Adrenal gland (tissue), 12 donors: ENCODE measurements around the gene CMIP. TPM values are rescaled to one million over a fixed set of nuclear protein-coding genes. Genes with fewer than 3 reads are reported as not detected.

ENCODE experiments used
- DNase-seq, 7 donors: peaks; one replicate each; pipeline ENCODE4 v3.0.0-alpha.2; 2019 to 2020
- H3K27ac ChIP-seq, 5 donors: fragments of 200-600 bp; sonication (generic) in 4 of 5; 1 replicate in 3 of 5; 2 replicates in 2 of 5; pipeline versions ENCODE4 v1.5.1 to v1.8.0; 2016 to 2020; ENCODE audit warnings: mild to moderate bottlenecking in 1 of 5
- H3K27me3 ChIP-seq: fragments of 200-600 bp; 2 replicates; pipeline ENCODE4 v1.8.0; 2021
- H3K36me3 ChIP-seq, 2 donors: fragments of 200-600 bp; replicated peaks in 1 of 2; 1 replicate in 1 of 2; 2 replicates in 1 of 2; pipeline versions ENCODE4 v1.5.1 to v1.8.0; 2018 to 2022
- H3K4me1 ChIP-seq, 2 donors: fragments of 200-600 bp; replicated peaks in 1 of 2; 1 replicate in 1 of 2; 2 replicates in 1 of 2; pipeline versions ENCODE4 v1.5.1 to v1.8.0; 2018 to 2021
- H3K4me3 ChIP-seq, 4 donors: fragments of 200-600 bp; sonication (generic) in 3 of 4; one replicate each; pipeline ENCODE4 v1.5.1; 2016 to 2018
- H3K9me3 ChIP-seq, 3 donors: fragments of 200-600 bp; sonication (generic) in 1 of 3; replicated peaks in 1 of 3; 1 replicate in 2 of 3; 2 replicates in 1 of 3; pipeline versions ENCODE4 v1.5.1 to v1.8.0; 2016 to 2021
- CTCF ChIP-seq, 6 experiments: fragments of 450-650 bp in 4 of 6; fragments of 200-600 bp in 2 of 6; sonication (generic) in 1 of 6; IDR thresholded peaks; 1 replicate in 5 of 6; 2 replicates in 1 of 6; pipeline versions ENCODE4 v1.5.1 to v1.8.0; 2016 to 2021; ENCODE audit warnings: antibody characterized with exemption in 6 of 6, mild to moderate bottlenecking in 2 of 6, moderate library complexity in 1 of 6
- POLR2A ChIP-seq, 2 donors: fragments of 450-650 bp; IDR thresholded peaks; one replicate each; pipeline ENCODE4 v1.6.1; 2017; ENCODE audit warnings: antibody characterized with exemption in 2 of 2, mild to moderate bottlenecking in 2 of 2, moderate library complexity in 1 of 2
- WGBS, 4 donors: extraction: QIAGEN DNeasy Blood & Tissue Kit in 2 of 4; methylation state at CpG; one replicate each; pipeline versions ENCODE4 v1.1.5 to v1.1.7; 2013 to 2017; 5-methylcytosine and 5-hydroxymethylcytosine counted together
- intact Hi-C, 2 donors: fragments of 100-400 bp; cut with DNase I; formaldehyde crosslinking; loops; one replicate each; pipeline versions ENCODE4 v1.14.1 to v1.15.0; 2022 to 2023
- polyA plus RNA-seq, 3 donors: library from polyadenylated mRNA; stranded (reverse); fragments of 200-250 nt in 2 of 3; fragments of 350-450 nt in 1 of 3; fragmentation: Illumina TruSeq in 1 of 3; extraction: RNeasy Lipid Tissue Mini Kit (QIAGEN cat#74804) in 1 of 3; gene quantifications; one replicate each; pipeline ENCODE4 v1.2.3, GENCODE V29; 2013 to 2014
- total RNA-seq, 9 donors: library from RNA; depleted of rRNA in 4 of 9; stranded (reverse); fragments of >200 nt in 4 of 9; fragments of 120-200 nt in 1 of 9; fragmentation: NEBNext Ultra II Directional in 1 of 9; extraction: Animal tissue kit (Norgen Biotek cat#: 25700) in 1 of 9; gene quantifications; one replicate each; pipeline versions ENCODE4 v1.1.0 to v1.2.4, GENCODE V29; 2013 to 2023
- donor health status: healthy with polysubstance abuse.
- donor health status: Bipolar disorder and iron deficiency.
- donor health status: DM: yes; HTN: yes; CAD: no.
- donor health status: DM: no; HTN: no; CAD: no.
- donor health status: DM: no; HTN: no; CAD: no.
- donor health status: DM: yes; HTN: yes; CAD: no.

CMIP gene
- total and polyA plus RNA-seq, 12 donors: 8.1 to 87.9 (median 42.5) TPM

DNA sequence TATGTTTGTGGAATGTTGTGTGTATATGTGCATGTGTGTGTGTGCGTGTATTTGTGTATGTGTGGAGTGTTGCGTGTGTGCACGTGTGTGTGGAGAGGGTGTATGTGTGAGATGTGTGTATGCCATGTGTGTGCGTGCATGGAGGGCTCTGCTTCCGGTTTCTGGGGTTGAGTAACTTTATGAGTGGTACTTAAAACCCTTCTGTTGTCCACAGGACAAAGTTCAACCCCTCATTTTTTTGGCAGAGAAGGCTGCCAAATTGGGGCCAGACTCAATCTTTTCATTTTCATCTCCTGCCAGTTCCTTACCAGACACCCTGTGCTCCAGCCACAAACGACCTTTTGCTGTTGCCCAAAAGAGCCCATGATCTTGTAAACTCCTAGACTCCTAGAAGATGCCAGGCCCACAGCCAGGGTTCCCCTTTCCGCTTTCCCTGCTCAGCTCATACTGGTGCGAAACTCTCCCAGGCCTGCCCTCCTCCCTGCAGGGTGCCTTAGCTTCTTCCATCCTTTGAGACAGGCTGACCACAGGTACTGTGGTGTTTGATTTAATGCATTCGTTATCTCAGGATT, 100.2 kb downstream of the CMIP start:
- H3K27me3 ChIP-seq: no peaks in the 10 kb centered on the region

GRCh38 chr16:81545470-81546250, 101.1 kb downstream of the CMIP start:
- no peaks in the 10 kb centered on the region for H3K9me3 ChIP-seq
- peaks cover 27 to 40% of the 10 kb centered on the region in 2 donors for H3K4me1 ChIP-seq
- intact Hi-C loops: no loop called here
- no peaks in the 10 kb centered on the region for H3K27me3 ChIP-seq
- no peaks in the 10 kb centered on the region for H3K36me3 ChIP-seq
- H3K4me3 ChIP-seq: no peak overlapping the region
- no peak overlapping the region for H3K27ac ChIP-seq
- 92 to 95% (median 93%) methylated on average over 22 to 25 of the region's 25 CpGs for WGBS, 4 donors
- DNase-seq: no peak
- TF ChIP-seq CTCF (IDR thresholded peaks at IDR 0.05) (no peak), POLR2A (IDR thresholded peaks at IDR 0.05) (no peak)

More for the DNA sequence above, 100.2 kb downstream of the CMIP start:
- intact Hi-C loops: no loop called here
- no peak overlapping the region for H3K4me3 ChIP-seq
- TF ChIP-seq CTCF (IDR thresholded peaks at IDR 0.05) (no peak), POLR2A (IDR thresholded peaks at IDR 0.05) (no peak)
- no peak for DNase-seq
- H3K27ac ChIP-seq: peak overlapping the region in 1 of 5 donors; percentile 27
- peaks cover 27 to 40% of the 10 kb centered on the region in 2 donors for H3K4me1 ChIP-seq
- WGBS, 4 donors: 67 to 75% (median 72%) methylated on average over 9 of the region's 9 CpGs
- no peaks in the 10 kb centered on the region for H3K36me3 ChIP-seq
- H3K9me3 ChIP-seq: no peaks in the 10 kb centered on the region

DNA sequence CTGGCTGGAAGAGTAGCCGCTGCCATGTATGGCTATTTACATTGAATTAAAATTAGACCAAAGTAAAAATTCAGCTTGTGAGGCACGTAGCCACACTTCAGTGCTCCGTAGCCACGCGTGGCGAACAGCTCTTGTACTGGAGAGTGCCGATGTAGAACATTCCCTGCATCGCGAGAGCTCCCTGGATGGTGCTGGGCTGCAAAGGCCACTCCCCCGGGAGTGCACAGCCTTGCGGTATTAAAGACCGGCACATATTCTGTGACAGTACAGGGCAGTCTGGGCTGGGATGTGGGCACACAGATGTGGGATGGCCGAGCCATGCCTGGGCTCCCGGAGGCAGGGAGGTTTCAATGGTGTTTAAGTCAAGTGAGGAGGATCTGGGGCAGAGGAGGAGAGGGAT, 102.2 kb downstream of the CMIP start:
- Histone ChIP-seq H3K36me3 (no peaks in the 10 kb centered on the region), H3K4me1 (peaks cover 34 to 48% of the 10 kb centered on the region in 2 donors), H3K9me3 (no peaks in the 10 kb centered on the region), H3K4me3 (no peak overlapping the region), H3K27me3 (no peaks in the 10 kb centered on the region), H3K27ac (no peak overlapping the region)
- intact Hi-C loops: no loop called here
- no peak for DNase-seq
- TF ChIP-seq CTCF (IDR thresholded peaks at IDR 0.05): no peak
- no peak for TF ChIP-seq POLR2A (IDR thresholded peaks at IDR 0.05)
- 93 to 97% (median 94%) methylated on average over 12 to 14 of the region's 14 CpGs for WGBS, 4 donors

DNA sequence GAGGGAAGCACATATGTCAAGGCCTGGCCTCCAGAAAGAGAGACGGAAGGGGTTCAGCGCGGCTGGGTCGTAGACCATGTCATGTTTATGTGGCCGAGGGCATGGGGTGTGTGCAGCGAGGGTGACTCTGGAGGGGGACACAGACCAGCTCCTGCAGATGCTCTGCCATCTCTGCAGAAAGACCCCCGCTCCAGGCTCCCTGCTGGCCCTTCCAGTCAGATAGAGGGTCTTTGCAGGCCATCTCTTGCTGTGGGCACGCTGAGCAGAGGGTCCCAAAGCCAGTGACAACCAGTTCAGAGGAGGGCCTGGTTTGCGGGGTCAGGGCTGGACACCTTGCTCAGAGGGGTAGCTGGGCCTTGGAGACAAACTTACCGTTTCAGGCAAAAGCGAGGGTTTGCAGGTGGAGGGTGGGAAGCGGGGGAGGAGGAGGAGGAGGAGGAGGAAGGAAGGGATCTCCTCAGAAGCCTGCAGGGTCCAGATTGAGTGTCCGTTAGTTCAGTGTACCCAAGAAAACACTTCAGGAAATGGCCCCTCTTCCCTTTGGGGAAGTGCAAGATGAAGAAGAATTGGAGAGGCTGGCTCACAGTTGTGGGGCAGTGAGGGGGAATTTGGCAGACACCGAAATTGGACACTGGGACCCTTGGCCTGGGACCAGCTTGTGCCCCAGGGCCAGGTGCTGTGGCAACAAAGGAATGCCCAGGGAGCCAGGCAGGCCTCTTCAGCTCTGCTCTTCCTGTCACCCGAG, 102.8 kb downstream of the CMIP start:
- H3K4me1 ChIP-seq: peaks cover 38 to 52% of the 10 kb centered on the region in 2 donors
- no peak for TF ChIP-seq CTCF (IDR thresholded peaks at IDR 0.05)
- no peak for TF ChIP-seq POLR2A (IDR thresholded peaks at IDR 0.05)
- no peak overlapping the region for H3K27ac ChIP-seq
- H3K9me3 ChIP-seq: no peaks in the 10 kb centered on the region
- no peak overlapping the region for H3K4me3 ChIP-seq
- intact Hi-C loops: no loop called here
- H3K27me3 ChIP-seq: no peaks in the 10 kb centered on the region
- no peaks in the 10 kb centered on the region for H3K36me3 ChIP-seq
- DNase-seq: no peak
- WGBS, 4 donors: 78 to 85% (median 83%) methylated on average over 14 to 15 of the region's 15 CpGs
